Panc1 (cell line): ENCODE data around the gene SPHKAP. TPM values are rescaled to one million over a fixed set of nuclear protein-coding genes. Genes with fewer than 3 reads are reported as not detected.
"Not testable (repeated sequence)": the region's sequence is repeated elsewhere in the genome, so short reads cannot be mapped to it uniquely, and the experiment has no call there.

Source experiments
- ATAC-seq: fragments of 200-7000 bp; cut with Tn5 transposase; 2 replicates; pipeline ENCODE4 v1.9.1; 2020; ENCODE audit warnings: mild to moderate bottlenecking, moderate library complexity
- BruUV-seq: library from RNA; stranded (reverse); fragments of 400-500 nt; replicated peaks from 2 replicates; lab custom pipeline; 2021; lab: Mats Ljungman, UMichigan
- CTCF ChIA-PET: fragments of 300-600 bp; sonication (Branson Sonifier 250); formaldehyde crosslinking; loops from one replicate; lab custom pipeline; 2022; ENCODE audit warnings: antibody characterized with exemption; lab: Charles Lee
- POLR2A ChIA-PET: fragments of 300-600 bp; sonication (Branson Sonifier 250); formaldehyde crosslinking; loops from one replicate; lab custom pipeline; 2022; ENCODE audit warnings: antibody characterized with exemption; lab: Charles Lee
- DNase-seq: peaks from one replicate; pipeline ENCODE4 v3.0.0-alpha.2; 2010; ENCODE audit warnings: low read depth, low spot score
- H3K27ac ChIP-seq: 2 replicates; pipeline ENCODE4 v1.5.1; 2011; ENCODE audit warnings: mild to moderate bottlenecking, low read length, inconsistent platforms
- H3K27me3 ChIP-seq: fragments of 200-500 bp; sonication (Bioruptor generic); 2 replicates; pipeline ENCODE4 v1.6.0; 2014; ENCODE audit warnings: low read length, inconsistent platforms; ENCODE audit not compliant: control insufficient read depth, insufficient read depth
- H3K36me3 ChIP-seq: fragments of 200-500 bp; sonication (Bioruptor generic); 2 replicates; pipeline ENCODE4 v1.5.1; 2014; ENCODE audit warnings: inconsistent platforms, mild to moderate bottlenecking, low read length, moderate library complexity; ENCODE audit not compliant: control insufficient read depth, insufficient read depth
- H3K4me1 ChIP-seq: 2 replicates; pipeline ENCODE4 v1.5.1; 2011; ENCODE audit warnings: inconsistent platforms, mild to moderate bottlenecking, low read length, moderate library complexity; ENCODE audit not compliant: control insufficient read depth, insufficient read depth
- H3K4me3 ChIP-seq, 2 experiments: 2 replicates each; pipeline ENCODE4 v1.5.1; 2011 to 2012; ENCODE audit warnings: low read depth in 2 of 2, low read length in 2 of 2, mild to moderate bottlenecking in 2 of 2, inconsistent platforms in 1 of 2, moderate library complexity in 1 of 2
- H3K9me3 ChIP-seq: fragments of 200-500 bp; sonication (Bioruptor generic); 2 replicates; pipeline ENCODE4 v1.5.1; 2014; ENCODE audit warnings: low read depth, mild to moderate bottlenecking, inconsistent platforms, low read length, moderate library complexity; ENCODE audit not compliant: control insufficient read depth, insufficient read depth
- POLR2AphosphoS5 ChIP-seq: IDR thresholded peaks from 2 replicates; pipeline ENCODE4 v1.6.1; 2012; ENCODE audit warnings: mild to moderate bottlenecking, low read depth, low read length, moderate library complexity
- REST ChIP-seq, 2 experiments: IDR thresholded peaks; 2 replicates each; pipeline ENCODE4 v1.6.1; 2011 to 2012; ENCODE audit warnings: low read depth in 2 of 2, control low read depth in 1 of 2, low read length in 1 of 2, mild to moderate bottlenecking in 1 of 2, moderate library complexity in 1 of 2; ENCODE audit not compliant: insufficient read depth in 1 of 2
- SIN3A ChIP-seq: IDR thresholded peaks from 2 replicates; pipeline ENCODE4 v1.6.1; 2012; ENCODE audit warnings: low read depth, mild to moderate bottlenecking, low read length, moderate library complexity, borderline replicate concordance; ENCODE audit not compliant: insufficient read depth
- TCF7L2 ChIP-seq: IDR thresholded peaks from 2 replicates; pipeline ENCODE4 v1.6.1; 2011; ENCODE audit warnings: mild to moderate bottlenecking, low read depth, low read length, inconsistent platforms
- in situ Hi-C: cut with HindIII; loops from 2 replicates; pipeline ENCODE4 v1.10.0; 2016; ENCODE audit warnings: low sequenced_read_pairs, low pct_unique_long_range_greater_than_20kb
- intact Hi-C: fragments of 100-400 bp; cut with micrococcal nuclease; formaldehyde crosslinking; loops from one replicate; pipeline ENCODE4 v1.10.0; 2022; ENCODE audit not compliant: unreplicated experiment
- total RNA-seq: library from RNA; stranded (reverse); gene quantifications from one replicate; pipeline ENCODE4 v1.2.1, GENCODE V29; 2021; ENCODE audit not compliant: unreplicated experiment
- TF ChIP-seq, protein P1 (sequence below): fragments of 450-650 bp; IDR thresholded peaks from 2 replicates; pipeline ENCODE4 v1.5.1; 2017; ENCODE audit warnings: mild to moderate bottlenecking

The SPHKAP gene
- total RNA-seq, 1 experiment from 2014 or later = not detected

DNA sequence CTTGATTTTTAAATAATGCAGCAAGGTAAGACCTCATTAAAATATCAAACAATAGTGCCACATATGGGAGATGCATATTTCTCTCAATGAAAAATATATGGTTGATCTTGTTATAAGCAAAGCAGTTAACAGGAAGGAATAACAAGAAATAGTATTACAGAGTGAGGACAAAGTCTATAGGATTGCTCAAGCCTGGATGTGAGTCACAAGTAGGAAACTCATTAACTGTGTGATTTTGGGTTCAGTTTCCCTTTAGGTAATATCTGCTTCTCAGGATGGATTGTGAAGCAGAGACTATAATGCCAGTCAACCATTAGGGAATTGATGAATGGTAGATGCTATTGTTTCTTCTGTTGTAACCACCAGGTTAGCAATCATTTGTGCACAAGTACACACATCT is 42.9 kb upstream of the SPHKAP start:
- H3K27ac ChIP-seq = no peak overlapping the region
- no TSS peak for BruUV-seq
- no peaks in the 10 kb centered on the region for H3K4me1 ChIP-seq
- intact Hi-C loops (no loop called here), in situ Hi-C loops (no loop called here)
- H3K4me3 ChIP-seq = no peak overlapping the region
- TF ChIP-seq SIN3A = no peak
- TF ChIP-seq, protein P1, sequence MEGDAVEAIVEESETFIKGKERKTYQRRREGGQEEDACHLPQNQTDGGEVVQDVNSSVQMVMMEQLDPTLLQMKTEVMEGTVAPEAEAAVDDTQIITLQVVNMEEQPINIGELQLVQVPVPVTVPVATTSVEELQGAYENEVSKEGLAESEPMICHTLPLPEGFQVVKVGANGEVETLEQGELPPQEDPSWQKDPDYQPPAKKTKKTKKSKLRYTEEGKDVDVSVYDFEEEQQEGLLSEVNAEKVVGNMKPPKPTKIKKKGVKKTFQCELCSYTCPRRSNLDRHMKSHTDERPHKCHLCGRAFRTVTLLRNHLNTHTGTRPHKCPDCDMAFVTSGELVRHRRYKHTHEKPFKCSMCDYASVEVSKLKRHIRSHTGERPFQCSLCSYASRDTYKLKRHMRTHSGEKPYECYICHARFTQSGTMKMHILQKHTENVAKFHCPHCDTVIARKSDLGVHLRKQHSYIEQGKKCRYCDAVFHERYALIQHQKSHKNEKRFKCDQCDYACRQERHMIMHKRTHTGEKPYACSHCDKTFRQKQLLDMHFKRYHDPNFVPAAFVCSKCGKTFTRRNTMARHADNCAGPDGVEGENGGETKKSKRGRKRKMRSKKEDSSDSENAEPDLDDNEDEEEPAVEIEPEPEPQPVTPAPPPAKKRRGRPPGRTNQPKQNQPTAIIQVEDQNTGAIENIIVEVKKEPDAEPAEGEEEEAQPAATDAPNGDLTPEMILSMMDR = no peak
- TF ChIP-seq TCF7L2 = no peak
- TF ChIP-seq POLR2AphosphoS5 = no peak
- TF ChIP-seq REST (IDR thresholded peaks at IDR 0.05; ENCODE audit: insufficient read depth in 1 of 2, low read depth in 2 of 2, low read length in 1 of 2) = no peak
- CTCF ChIA-PET = no interaction called here
- DNase-seq (no peak), ATAC-seq (no peak)
- POLR2A ChIA-PET = no interaction called here
- no peaks in the 10 kb centered on the region for H3K27me3 ChIP-seq
- H3K36me3 ChIP-seq = no peaks in the 10 kb centered on the region
- no peaks in the 10 kb centered on the region for H3K9me3 ChIP-seq

DNA sequence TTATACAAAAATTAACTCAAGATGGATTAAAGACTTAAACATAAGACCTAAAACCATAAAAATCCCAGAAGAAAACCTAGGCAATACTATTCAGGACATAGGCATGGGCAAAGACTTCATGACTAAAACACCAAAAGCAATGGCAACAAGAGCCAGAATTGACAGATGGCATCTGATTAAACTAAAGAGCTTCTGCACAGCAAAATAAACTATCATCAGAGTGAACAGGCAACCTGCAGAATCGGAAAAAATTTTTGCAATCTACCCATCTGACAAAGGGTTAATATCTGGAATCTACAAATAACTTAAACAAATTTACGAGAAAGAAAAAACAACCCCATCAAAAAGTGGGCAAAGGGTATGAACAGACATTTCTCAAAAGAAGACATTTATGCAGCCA is 37.1 kb upstream of the SPHKAP start:
- CTCF ChIA-PET, H3K4me3 ChIP-seq, BruUV-seq, DNase-seq, H3K4me1 ChIP-seq, in situ Hi-C loops, H3K36me3 ChIP-seq, intact Hi-C loops, H3K27ac ChIP-seq, H3K27me3 ChIP-seq, H3K9me3 ChIP-seq, POLR2A ChIA-PET, ATAC-seq: not testable (repeated sequence)

DNA sequence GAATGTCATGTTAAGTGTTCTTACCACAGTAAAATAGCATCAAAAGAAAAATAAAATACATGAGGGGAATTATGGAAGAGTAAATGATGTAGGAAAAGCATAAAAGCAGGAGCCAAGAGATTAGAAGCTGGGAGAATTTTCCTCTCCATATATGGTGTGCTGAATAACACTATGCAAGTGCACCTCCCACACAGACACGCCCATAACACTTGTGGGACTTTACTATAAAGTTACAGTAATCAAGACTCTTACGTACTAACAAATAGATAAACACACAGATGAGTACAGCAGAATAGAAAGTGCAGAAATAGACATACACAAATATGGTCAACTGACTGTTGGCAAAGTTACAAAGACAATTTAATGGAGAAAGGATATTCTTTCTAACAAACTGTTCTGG is 16.0 kb upstream of the SPHKAP start:
- H3K36me3 ChIP-seq = no peaks in the 10 kb centered on the region
- no peak overlapping the region for H3K4me3 ChIP-seq
- in situ Hi-C loops = no loop called here
- ATAC-seq (no peak), DNase-seq (no peak)
- intact Hi-C loops = no loop called here
- H3K27ac ChIP-seq = no peak overlapping the region
- H3K4me1 ChIP-seq = no peaks in the 10 kb centered on the region
- no peaks in the 10 kb centered on the region for H3K9me3 ChIP-seq
- no TSS peak for BruUV-seq
- TF ChIP-seq REST (IDR thresholded peaks at IDR 0.05; ENCODE audit: insufficient read depth in 1 of 2, low read depth in 2 of 2, low read length in 1 of 2) = no peak
- no peak for TF ChIP-seq TCF7L2
- TF ChIP-seq SIN3A = no peak
- TF ChIP-seq, protein P1 = no peak
- no peak for TF ChIP-seq POLR2AphosphoS5
- H3K27me3 ChIP-seq = no peaks in the 10 kb centered on the region
- POLR2A ChIA-PET = no interaction called here
- CTCF ChIA-PET = no interaction called here
